DND-41 (cell line): ENCODE measurements around the gene RRAS.

ENCODE experiments used
- CTCF ChIP-seq: IDR thresholded peaks from 2 replicates; pipeline ENCODE4 v1.5.1; 2012; ENCODE audit warnings: borderline replicate concordance, low read length, moderate library complexity, mild to moderate bottlenecking; ENCODE audit not compliant: poor library complexity, severe bottlenecking; ENCODE audit errors: extremely low read depth
- EZH2 ChIP-seq: IDR thresholded peaks from 3 replicates; pipeline ENCODE4 v1.6.1; 2012; ENCODE audit warnings: borderline replicate concordance, low read depth, mild to moderate bottlenecking, moderate library complexity, low read length, inconsistent platforms; ENCODE audit not compliant: severe bottlenecking

- TF ChIP-seq CTCF: no peak
- no peak for TF ChIP-seq EZH2
Measured at GRCh38 chr19:49663224-49663623, 23.3 kb upstream of the RRAS start.
